ENCODE measurements around the gene KDM8.

KDM8 gene

GRCh38 chr16:27232901-27233625 is 29.7 kb downstream of the KDM8 start:
- no peak for DNase-seq

- no peak for DNase-seq
Measured at GRCh38 chr16:27233731-27234130, 30.4 kb downstream of the KDM8 start.

GRCh38 chr16:27234171-27234570 is 30.8 kb downstream of the KDM8 start:
- DNase-seq = no peak

DNA sequence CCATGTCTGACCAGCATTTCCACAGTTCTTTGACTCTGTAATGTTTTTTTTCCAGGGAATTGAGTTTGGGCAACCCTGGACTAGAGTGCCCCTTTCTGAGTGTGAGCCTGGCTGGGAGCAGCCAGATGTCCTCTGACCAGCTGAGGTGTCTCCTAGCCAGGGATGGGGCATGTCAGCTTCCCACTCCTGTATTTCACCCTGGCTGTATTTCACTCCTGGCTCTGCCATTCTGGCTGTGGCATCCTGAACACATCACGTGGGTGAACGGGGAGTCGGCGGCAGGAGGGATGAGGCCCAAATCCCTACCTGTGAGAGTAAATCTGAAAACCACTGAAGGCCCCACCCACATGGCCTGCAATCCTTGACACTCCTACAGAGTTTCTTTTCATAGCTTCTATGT is 31.3 kb downstream of the KDM8 start:
- DNase-seq = no peak

DNA sequence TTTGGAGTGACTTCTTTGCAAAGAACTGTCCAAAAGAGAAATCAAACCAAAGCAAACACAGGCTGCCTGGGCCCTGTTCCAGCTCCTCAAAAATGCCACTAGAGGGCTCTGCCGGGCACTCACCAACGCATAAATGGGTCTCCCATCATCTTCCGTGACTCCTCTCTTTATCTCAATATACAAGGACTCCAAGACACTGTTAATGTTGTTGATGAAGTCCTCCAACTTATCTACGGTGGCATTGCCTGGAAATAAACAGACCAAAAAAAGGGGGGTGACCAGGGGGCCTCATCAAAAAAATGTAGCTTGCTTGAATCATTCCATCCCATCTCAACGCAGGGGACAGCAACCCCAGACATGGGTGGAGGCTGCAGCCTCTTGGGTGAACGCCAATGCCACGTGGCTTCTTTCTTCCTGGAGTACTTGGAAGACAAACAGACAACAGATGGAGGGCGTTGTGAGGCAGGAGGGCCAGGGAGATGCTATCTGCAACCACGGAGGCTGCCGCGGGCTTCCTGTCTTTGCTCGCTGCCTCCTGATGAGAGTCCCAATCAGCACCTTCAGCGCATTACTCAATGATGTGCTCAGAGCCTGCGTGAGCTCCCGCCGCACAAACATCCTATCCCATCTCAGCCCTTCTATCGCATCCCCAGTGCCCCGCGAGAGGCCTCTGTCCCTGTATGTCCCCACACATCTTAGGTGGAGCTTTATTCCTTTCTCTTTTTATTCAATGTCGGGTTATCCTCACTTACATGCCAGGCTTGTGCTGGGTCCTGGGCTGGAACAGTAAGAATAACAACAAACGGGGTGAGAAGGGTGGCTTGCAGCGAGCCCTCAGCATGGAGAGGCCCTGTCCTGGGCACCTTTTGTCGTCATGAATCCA is 32.0 kb downstream of the KDM8 start:
- peak; percentile 66 for DNase-seq

GRCh38 chr16:27235938-27236245 is 32.6 kb downstream of the KDM8 start:
- no peak for DNase-seq

DNA sequence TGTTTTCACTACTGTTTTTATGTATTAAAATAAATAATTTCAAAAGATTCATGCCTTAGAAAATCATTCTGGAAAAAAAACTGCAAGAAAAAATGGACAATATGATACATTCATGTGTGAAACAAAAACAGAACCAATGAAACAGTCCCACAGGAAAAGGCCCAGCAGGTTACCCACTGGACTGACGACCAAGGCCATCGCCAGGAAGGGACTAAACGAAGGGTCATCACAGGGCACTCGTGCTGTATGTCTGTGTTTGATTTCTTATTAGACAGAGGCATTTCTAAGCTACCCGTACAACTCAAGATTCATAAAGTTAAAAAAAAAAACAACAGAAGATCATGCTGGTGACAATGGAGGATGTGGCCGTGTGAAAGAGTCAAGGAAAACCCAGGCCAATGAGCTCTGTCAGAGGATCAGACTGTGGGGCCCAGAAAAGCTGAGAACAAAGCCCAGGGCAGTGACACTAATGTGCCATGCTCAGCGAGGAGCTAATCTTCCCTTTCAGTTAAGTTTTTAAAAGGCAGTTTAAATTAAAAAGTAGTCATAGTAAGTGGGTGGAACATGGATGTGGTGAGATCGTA is 33.4 kb downstream of the KDM8 start:
- no peak for DNase-seq

DNA sequence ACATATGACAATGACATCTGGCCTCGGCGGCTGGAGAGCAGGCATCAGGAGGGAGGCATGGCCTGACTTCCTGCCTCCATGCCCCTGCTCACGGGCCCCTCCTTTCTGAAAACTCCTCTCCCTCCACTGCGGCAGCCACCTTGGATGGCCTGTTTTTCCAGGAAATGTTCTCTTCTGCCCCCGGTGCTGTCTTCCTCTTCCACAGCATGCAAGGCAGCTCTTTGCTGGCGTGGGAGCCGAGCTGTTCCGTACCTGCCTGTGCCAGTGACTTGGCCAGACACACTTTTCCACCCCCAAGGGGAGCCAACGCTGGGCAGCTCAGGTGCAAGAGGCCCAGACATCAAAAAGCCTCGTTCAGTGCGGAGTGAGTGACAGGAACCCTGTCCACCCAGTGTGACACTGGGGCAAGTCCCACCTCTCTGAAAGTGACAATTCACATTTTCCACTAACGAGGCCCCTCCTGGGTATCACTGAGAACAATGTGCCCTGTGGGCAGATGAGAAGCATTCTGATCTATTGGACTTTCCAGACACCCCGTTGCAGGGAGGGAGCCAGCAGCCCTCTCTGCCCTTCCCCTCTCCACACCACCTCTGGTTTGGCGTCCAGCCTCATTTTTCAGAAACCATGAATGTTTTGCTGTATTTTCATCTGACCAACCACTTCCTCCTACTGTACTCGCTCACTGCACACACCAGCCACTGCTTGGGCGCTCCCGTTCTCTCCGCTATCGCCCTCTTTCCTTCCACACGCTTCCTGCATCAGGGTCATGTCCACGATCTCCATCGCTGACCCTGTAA is 34.1 kb downstream of the KDM8 start:
- DNase-seq = peak; percentile 84

DNA sequence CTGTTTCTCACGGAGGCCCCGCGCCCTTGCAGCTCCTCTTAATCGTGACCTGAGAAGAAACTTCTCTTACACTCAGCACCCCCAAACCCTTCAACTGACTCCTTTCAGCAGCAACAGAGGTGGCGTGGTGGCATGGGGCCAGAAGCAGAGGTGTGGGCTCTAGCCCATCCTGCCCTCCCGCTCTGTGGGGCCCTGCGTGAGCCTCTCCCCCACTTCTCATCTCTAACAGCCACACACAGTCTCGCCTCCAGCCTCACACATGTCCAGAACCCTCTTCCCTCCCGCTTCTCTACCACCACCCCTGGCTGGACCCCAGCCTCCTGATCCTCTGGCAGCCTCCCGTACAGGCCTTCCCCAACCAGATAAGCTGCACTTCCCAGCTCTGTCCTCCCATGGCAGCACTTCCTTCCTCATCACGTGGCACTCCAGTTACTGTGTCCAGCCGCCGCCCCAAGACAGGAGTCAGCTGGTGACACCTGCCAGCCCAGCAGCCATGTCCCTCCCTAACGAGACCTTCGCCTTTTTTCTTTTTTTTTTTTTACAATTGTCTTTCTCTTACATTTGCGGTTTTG is 34.8 kb downstream of the KDM8 start:
- peak; percentile 57 for DNase-seq

GRCh38 chr16:27238591-27238990 is 35.3 kb downstream of the KDM8 start:
- no peak for DNase-seq

GRCh38 chr16:27239026-27239425 is 35.7 kb downstream of the KDM8 start:
- DNase-seq = peak; percentile 3

GRCh38 chr16:27239906-27240655 is 36.8 kb downstream of the KDM8 start:
- peak; percentile 7 for DNase-seq

DNA sequence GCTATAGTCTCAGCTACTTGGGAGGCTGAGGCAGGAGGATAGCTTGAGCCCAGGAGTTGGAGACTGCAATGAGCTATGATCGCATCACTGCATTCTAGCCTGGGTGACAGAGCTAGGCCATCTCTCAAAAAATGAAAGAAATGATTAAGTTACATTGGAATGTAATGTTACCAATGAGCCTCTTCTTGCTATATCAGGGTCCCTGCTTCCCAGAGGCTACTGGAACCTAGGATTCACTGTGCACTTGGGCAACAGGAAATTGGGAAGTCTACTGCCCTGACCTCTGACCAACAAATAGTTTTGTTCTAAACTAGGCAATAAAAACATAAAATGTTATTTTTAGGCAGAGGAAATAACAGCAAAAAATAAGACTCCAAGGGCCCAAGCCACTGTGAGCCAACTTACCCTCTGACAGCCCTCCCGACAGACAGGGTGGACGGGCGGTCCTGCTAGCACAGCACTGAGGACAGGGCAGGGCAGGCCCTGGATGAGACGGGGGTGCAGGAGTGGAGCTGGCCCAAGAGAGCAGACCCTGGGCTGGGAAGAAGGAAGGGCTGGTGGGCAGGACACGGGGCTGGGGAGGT is 37.7 kb downstream of the KDM8 start:
- DNase-seq = peak; percentile 1

DNA sequence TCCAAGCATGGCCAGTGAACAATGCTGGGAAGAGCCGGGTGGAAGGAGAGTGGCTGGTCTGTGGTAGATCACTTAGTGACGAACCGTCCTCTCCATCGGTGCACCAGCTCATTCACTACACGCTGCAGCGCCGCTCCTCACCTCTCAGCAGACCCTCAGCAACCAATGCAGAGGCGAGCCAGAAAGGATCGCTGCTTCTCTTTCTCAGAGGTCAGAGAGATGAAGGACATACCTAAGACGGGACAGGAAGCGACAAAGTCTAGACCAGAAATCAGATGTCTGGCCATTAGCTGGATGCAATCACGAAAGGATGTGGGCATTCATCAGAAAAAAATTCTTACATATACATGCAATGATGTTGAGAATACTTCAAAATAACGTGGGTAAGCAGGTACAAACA is 38.3 kb downstream of the KDM8 start:
- no peak for DNase-seq

DNA sequence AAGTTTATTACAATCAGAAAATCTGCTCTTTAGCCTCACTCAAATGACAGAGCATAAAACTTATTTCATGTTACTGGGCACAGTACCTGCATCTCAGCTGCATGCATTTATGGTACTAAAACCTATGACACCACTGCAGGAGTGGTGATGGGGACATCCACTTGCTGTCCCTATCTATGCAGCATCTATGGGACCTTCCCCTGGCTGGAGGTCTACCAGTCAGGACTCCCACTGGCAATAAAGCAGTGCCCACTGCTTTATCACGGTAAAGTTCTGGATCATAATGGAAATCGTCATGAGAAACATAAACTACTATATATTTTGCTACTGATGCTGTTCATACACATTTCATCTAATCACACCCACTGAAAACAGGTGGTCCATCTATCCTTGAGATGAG is 39.1 kb downstream of the KDM8 start:
- DNase-seq = no peak

DNA sequence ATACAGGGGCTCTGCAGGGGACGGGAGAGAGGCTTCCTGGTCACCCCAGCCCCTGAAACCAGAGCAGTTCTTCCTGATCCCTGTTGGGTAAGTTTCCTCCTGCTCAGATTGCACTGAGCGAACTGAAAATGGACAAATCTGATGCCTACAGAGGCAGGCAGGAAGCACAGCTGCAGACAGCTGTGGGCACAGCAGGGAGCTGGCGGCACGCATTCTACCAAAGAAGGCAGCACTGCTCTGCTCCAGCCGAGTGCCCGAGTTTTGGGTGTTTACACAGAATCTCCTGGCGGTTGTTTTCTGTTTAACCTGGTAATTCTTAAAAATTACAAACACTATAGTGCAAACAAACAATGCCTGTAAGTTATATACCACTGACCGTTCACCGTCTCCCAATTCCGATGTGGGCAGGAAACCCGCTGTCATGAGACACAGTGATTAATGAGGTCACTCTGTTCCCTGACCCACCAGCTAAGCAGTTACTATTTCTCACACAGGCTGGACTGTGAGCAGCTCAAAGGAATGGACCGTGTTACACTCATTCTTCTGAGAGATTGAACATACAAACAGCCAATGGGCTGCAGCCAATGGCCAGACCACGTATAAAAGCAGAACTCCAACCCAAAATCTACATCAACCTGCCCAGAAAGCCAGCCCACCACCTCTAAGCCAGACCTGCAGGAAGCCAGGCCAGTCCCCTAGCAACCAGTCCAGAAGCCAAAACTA is 39.7 kb downstream of the KDM8 start:
- no peak for DNase-seq

- DNase-seq = no peak
Measured at GRCh38 chr16:27243725-27244362, 40.5 kb downstream of the KDM8 start.

- DNase-seq = no peak
Measured at GRCh38 chr16:27244363-27244755, 41.0 kb downstream of the KDM8 start.

DNA sequence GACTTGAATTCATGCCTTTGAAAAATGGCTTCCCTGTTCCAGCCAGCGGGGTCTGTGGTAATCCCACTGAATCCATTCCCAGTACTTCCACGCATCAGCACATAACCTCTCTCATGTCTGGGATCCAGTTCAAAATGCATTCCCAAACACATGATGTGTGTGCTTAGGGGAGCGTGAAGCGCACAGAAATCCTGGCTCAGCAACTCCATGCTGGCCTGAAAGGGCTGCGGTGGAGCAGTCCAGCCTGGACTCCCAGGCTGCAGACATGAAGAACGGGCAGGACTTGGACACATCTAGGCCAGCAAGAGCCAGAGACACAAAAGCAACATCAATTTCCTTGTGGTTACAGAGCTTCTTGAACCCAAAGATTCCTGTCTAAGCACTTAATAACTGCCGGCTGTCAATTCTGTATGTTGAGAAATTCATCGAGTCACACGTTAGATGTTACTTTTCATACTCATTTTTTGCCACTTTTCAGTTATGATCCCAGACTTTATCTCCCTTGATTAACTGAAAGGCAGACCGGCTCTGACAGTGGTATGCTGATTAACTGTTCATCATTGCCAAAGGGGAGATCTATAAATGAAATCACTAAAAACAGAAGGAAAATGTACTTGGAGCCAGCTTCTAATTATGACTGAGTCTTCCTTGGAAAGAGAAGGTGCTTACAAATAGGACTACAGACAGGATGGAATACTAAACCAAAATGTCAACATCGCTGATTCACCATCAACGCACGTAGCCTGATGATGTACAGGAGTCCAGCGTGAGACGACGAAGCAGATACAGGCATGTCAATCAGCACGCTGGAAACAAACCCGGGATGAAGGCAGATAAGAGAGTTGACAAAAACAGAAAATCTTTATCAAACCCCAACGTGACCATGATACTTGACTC is 42.2 kb downstream of the KDM8 start:
- peak; percentile 42 for DNase-seq

Data from activated naive CD4-positive, alpha-beta T cell treated with anti-CD3 and anti-CD28 coated beads, Interleukin-2, amount 50 U/mL, for 16 hours (primary cell).